ENCODE measurements around the gene CRADD. TPM values are rescaled to one million over a fixed set of nuclear protein-coding genes. Genes with fewer than 3 reads are reported as not detected.

The CRADD gene
- total RNA-seq, 1 experiment from 2014 or later, result 7.6 TPM

GRCh38 chr12:93848523-93849101 is 171.4 kb downstream of the CRADD start:
- no peak overlapping the region for H2BK20ac ChIP-seq (ENCODE audit: low read depth, low read length, poor library complexity, severe bottlenecking)
- Mint-ChIP-seq H3K36me3 (ENCODE audit: insufficient read depth in 1 of 3, low read depth in 3 of 3) (no peaks in the 10 kb centered on the region), H3K27ac (peak overlapping the region in 1 of 3 experiments; percentile 62; a peak in 2 of 7 replicates), H3K9me3 (no peaks in the 10 kb centered on the region), H3K4me1 (peaks cover 2 to 4% of the 10 kb centered on the region in 2 experiments; a peak in 3 of 4 replicates), H3K27me3 (ENCODE audit: low read depth) (no peaks in the 10 kb centered on the region), H3K4me3 (no peak overlapping the region)
- no peak overlapping the region for H2BK5ac ChIP-seq (ENCODE audit: insufficient read length, low read length)
- H3T11ph ChIP-seq (ENCODE audit: low read length), result no peak overlapping the region
- no peak overlapping the region for H3K27ac ChIP-seq (ENCODE audit: insufficient read length, low read depth, low read length)
- H3K4ac ChIP-seq (ENCODE audit: low read depth, low read length), result no peak overlapping the region
- H4K8ac ChIP-seq (replicated peaks; ENCODE audit: insufficient read length, low read depth, low read length), result no peak overlapping the region
- no peak overlapping the region for H3K9ac ChIP-seq (ENCODE audit: extremely low read depth, insufficient read length, low read length)
- H3K79me1 ChIP-seq (ENCODE audit: insufficient read depth, low read depth, low read length, poor library complexity, severe bottlenecking), result no peaks in the 10 kb centered on the region
- H2BK120ac ChIP-seq (ENCODE audit: low read depth, low read length, poor library complexity, severe bottlenecking), result no peak overlapping the region
- H3K14ac ChIP-seq (ENCODE audit: insufficient read depth, low read length), result no peak overlapping the region
- no peaks in the 10 kb centered on the region for H4K20me1 ChIP-seq (ENCODE audit: control insufficient read depth, insufficient read depth, insufficient read length)
- H2BK15ac ChIP-seq (ENCODE audit: low read depth, low read length), result no peak overlapping the region
- TF ChIP-seq CTCF (conservative IDR thresholded peaks at IDR 0.05), result no peak
- no peaks in the 10 kb centered on the region for H3K4me1 ChIP-seq (ENCODE audit: insufficient read depth, low read length)
- no peaks in the 10 kb centered on the region for H3K9me3 ChIP-seq (ENCODE audit: control insufficient read depth, low read depth, low read length)
- DNase-seq, result no peak
- no peak overlapping the region for H4K5ac ChIP-seq (ENCODE audit: insufficient read length, low read depth, low read length)
- H2AK5ac ChIP-seq (ENCODE audit: insufficient read length, low read length), result no peak overlapping the region
- no peak overlapping the region for H3K56ac ChIP-seq (ENCODE audit: insufficient read length, low read depth, low read length)
- no CpG with 5 or more reads among the region's 11 CpGs for WGBS (ENCODE audit: extremely low coverage, insufficient read length, low lambda C conversion rate)
- no peak overlapping the region for H4K91ac ChIP-seq (ENCODE audit: insufficient read length, low read depth, low read length)
- H3K79me2 ChIP-seq (ENCODE audit: insufficient read depth, low read length), result no peaks in the 10 kb centered on the region
- no peak overlapping the region for H2AFZ ChIP-seq (ENCODE audit: low read length)
- no peak overlapping the region for H2BK12ac ChIP-seq (ENCODE audit: insufficient read length, low read depth, low read length)
- no peak overlapping the region for H3K4me2 ChIP-seq (ENCODE audit: insufficient read depth, insufficient read length, low read length)
- H3K23ac ChIP-seq (ENCODE audit: insufficient read length, low read depth, low read length), result no peak overlapping the region
- no peaks in the 10 kb centered on the region for H3K27me3 ChIP-seq (ENCODE audit: insufficient read depth, low read length)
- H3K18ac ChIP-seq (ENCODE audit: insufficient read length, low read depth, low read length), result no peak overlapping the region
- no peaks in the 10 kb centered on the region for H3K23me2 ChIP-seq (ENCODE audit: insufficient read length, low read depth, low read length, poor library complexity, severe bottlenecking)

All from H9 (cell line).